H1 (cell line): Measurements from ENCODE around the gene NDUFS4.

Experiments used
- CBX5 ChIP-seq: fragments of 300-800, 300-1000 bp; sonication (generic); IDR thresholded peaks from 2 replicates; pipeline ENCODE4 v1.7.1; 2016; ENCODE audit warnings: antibody characterized with exemption, low read length, low read depth
- CREB1 ChIP-seq: IDR thresholded peaks from 2 replicates; pipeline ENCODE4 v1.6.1; 2012; ENCODE audit warnings: inconsistent platforms
- EZH2 ChIP-seq: fragments of 200-600 bp; sonication (generic); IDR thresholded peaks from 2 replicates; pipeline ENCODE4 v1.7.1; 2012; ENCODE audit warnings: low read depth, mild to moderate bottlenecking, moderate library complexity, low read length, inconsistent platforms; ENCODE audit not compliant: severe bottlenecking
- HDAC2 ChIP-seq, 2 experiments: fragments of 300-600 bp in 1 of 2; sonication (generic) in 1 of 2; IDR thresholded peaks; 2 replicates each; pipeline ENCODE4 v1.6.1; 2011 to 2012; ENCODE audit warnings: low read depth in 2 of 2, low read length in 2 of 2, mild to moderate bottlenecking in 2 of 2, moderate library complexity in 2 of 2, borderline replicate concordance in 1 of 2, inconsistent platforms in 1 of 2
- MAFK ChIP-seq: IDR thresholded peaks from 2 replicates; pipeline ENCODE4 v1.6.1; 2012; ENCODE audit warnings: low read depth, mild to moderate bottlenecking, improper control_type of control experiment, low read length
- PHF8 ChIP-seq: fragments of 200-600 bp; sonication (generic); conservative IDR thresholded peaks from 2 replicates; pipeline ENCODE4 v1.7.1; 2012; ENCODE audit warnings: low read depth, mild to moderate bottlenecking, inconsistent platforms, low read length, moderate library complexity
- POLR2A ChIP-seq, 2 experiments: IDR thresholded peaks; 1 replicate in 1 of 2; 2 replicates in 1 of 2; pipeline ENCODE4 v1.6.1; 2011; ENCODE audit warnings: low read depth in 2 of 2, low read length in 2 of 2, mild to moderate bottlenecking in 2 of 2; ENCODE audit errors: control extremely low read depth in 1 of 2
- RBBP5 ChIP-seq: IDR thresholded peaks from 2 replicates; pipeline ENCODE4 v1.7.1; 2012; ENCODE audit warnings: low read depth, mild to moderate bottlenecking, inconsistent platforms, low read length, moderate library complexity, borderline replicate concordance
- SP4 ChIP-seq: IDR thresholded peaks from 2 replicates; pipeline ENCODE4 v1.6.1; 2012; ENCODE audit warnings: low read length, inconsistent platforms
- ZNF274 ChIP-seq: IDR thresholded peaks from 2 replicates; pipeline ENCODE4 v1.7.0; 2012; ENCODE audit warnings: low read length, borderline replicate concordance; ENCODE audit errors: extremely low read depth
- TF ChIP-seq, protein P1 (sequence below), 3 experiments: IDR thresholded peaks; 1 replicate in 2 of 3; 2 replicates in 1 of 3; pipeline versions ENCODE4 v1.5.1 to v1.6.1; 2011; ENCODE audit warnings: low read length in 3 of 3, mild to moderate bottlenecking in 3 of 3, inconsistent platforms in 2 of 3, low read depth in 1 of 3, moderate library complexity in 1 of 3; ENCODE audit not compliant: insufficient read depth in 1 of 3; ENCODE audit errors: control extremely low read depth in 1 of 3
- TF ChIP-seq, protein P2 (sequence below): IDR thresholded peaks from 2 replicates; pipeline ENCODE4 v1.6.1; 2012; ENCODE audit warnings: low read length, inconsistent platforms
- TF ChIP-seq, protein P3 (sequence below): IDR thresholded peaks from 2 replicates; pipeline ENCODE4 v1.6.1; 2012; ENCODE audit warnings: inconsistent platforms

DNA sequence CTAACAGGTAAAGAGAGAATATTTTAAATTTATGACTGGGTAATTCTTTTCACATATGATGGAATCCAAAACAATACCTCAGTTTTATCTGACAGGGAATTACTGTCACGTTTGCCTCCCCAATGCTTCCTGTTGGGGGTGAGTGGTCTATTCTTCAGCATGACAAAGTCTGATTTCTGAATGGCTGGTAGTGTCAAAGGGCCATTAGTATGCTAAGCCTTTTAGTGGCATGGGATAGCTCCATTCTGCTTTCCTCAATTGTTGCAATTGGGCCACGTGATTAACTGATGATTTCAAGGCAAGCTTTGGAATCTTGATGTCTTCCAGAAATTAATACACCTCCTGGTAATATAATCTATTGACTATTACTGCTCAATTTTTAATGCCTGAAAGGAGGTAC is 14.7 kb upstream of the NDUFS4 start:
- no peak for TF ChIP-seq POLR2A (IDR thresholded peaks at IDR 0.05; ENCODE audit: control extremely low read depth in 1 of 2, low read depth in 2 of 2, low read length in 2 of 2)
- no peak for TF ChIP-seq SP4
- no peak for TF ChIP-seq HDAC2 (IDR thresholded peaks at IDR 0.05; ENCODE audit: borderline replicate concordance in 1 of 2, low read depth in 2 of 2, low read length in 2 of 2)
- TF ChIP-seq EZH2, result no peak
- TF ChIP-seq, protein P1, sequence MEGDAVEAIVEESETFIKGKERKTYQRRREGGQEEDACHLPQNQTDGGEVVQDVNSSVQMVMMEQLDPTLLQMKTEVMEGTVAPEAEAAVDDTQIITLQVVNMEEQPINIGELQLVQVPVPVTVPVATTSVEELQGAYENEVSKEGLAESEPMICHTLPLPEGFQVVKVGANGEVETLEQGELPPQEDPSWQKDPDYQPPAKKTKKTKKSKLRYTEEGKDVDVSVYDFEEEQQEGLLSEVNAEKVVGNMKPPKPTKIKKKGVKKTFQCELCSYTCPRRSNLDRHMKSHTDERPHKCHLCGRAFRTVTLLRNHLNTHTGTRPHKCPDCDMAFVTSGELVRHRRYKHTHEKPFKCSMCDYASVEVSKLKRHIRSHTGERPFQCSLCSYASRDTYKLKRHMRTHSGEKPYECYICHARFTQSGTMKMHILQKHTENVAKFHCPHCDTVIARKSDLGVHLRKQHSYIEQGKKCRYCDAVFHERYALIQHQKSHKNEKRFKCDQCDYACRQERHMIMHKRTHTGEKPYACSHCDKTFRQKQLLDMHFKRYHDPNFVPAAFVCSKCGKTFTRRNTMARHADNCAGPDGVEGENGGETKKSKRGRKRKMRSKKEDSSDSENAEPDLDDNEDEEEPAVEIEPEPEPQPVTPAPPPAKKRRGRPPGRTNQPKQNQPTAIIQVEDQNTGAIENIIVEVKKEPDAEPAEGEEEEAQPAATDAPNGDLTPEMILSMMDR (IDR thresholded peaks at IDR 0.05; ENCODE audit: control extremely low read depth in 1 of 3, insufficient read depth in 1 of 3, low read depth in 1 of 3, low read length in 3 of 3), result no peak
- TF ChIP-seq RBBP5, result no peak
- TF ChIP-seq CBX5, result no peak
- no peak for TF ChIP-seq ZNF274
- TF ChIP-seq, protein P2, sequence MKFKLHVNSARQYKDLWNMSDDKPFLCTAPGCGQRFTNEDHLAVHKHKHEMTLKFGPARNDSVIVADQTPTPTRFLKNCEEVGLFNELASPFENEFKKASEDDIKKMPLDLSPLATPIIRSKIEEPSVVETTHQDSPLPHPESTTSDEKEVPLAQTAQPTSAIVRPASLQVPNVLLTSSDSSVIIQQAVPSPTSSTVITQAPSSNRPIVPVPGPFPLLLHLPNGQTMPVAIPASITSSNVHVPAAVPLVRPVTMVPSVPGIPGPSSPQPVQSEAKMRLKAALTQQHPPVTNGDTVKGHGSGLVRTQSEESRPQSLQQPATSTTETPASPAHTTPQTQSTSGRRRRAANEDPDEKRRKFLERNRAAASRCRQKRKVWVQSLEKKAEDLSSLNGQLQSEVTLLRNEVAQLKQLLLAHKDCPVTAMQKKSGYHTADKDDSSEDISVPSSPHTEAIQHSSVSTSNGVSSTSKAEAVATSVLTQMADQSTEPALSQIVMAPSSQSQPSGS, result no peak
- TF ChIP-seq CREB1, result no peak
- TF ChIP-seq, protein P3, sequence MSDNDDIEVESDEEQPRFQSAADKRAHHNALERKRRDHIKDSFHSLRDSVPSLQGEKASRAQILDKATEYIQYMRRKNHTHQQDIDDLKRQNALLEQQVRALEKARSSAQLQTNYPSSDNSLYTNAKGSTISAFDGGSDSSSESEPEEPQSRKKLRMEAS, result peak; percentile 55
- no peak for TF ChIP-seq MAFK
- TF ChIP-seq PHF8, result no peak
